Activated CD8-positive, alpha-beta memory T cell treated with anti-CD3 and anti-CD28 coated beads, Interleukin-2, amount 10 ng/mL, durations not matched to agents 7 days and 5 days (primary cell): ENCODE measurements around the gene ERN1. TPM values are rescaled to one million over a fixed set of nuclear protein-coding genes. Genes with fewer than 3 reads are reported as not detected.

Experiments
- ATAC-seq: fragments of 150-1000 bp; cut with Tn5 transposase; one replicate; pipeline ENCODE4 v1.10.0; 2021; ENCODE audit warnings: moderate library complexity
- CTCF ChIA-PET: fragments of 350-600 bp; sonication (Branson Sonifier 250); formaldehyde crosslinking; loops from one replicate; lab custom pipeline; 2021; ENCODE audit warnings: antibody characterized with exemption; lab: Charles Lee
- DNase-seq: peaks from one replicate; pipeline ENCODE4 v3.0.0-alpha.2; 2020
- H3K27ac Mint-ChIP-seq: one replicate; pipeline ENCODE4 v1.8.0; 2021; ENCODE audit warnings: mild to moderate bottlenecking, mixed read lengths
- H3K27me3 Mint-ChIP-seq: one replicate; pipeline ENCODE4 v1.8.0; 2021; ENCODE audit warnings: mixed read lengths
- H3K36me3 Mint-ChIP-seq: one replicate; pipeline ENCODE4 v1.8.0; 2021; ENCODE audit warnings: mild to moderate bottlenecking, mixed read lengths
- H3K4me1 Mint-ChIP-seq: one replicate; pipeline ENCODE4 v1.8.0; 2021; ENCODE audit warnings: mixed read lengths
- H3K4me3 Mint-ChIP-seq: one replicate; pipeline ENCODE4 v1.8.0; 2021; ENCODE audit warnings: mild to moderate bottlenecking, moderate library complexity, mixed read lengths
- H3K9me3 Mint-ChIP-seq: one replicate; pipeline ENCODE4 v1.8.0; 2022; ENCODE audit warnings: low read depth, mixed read lengths
- total RNA-seq, 2 experiments: library from RNA; stranded (reverse); gene quantifications; one replicate each; pipeline ENCODE4 v1.2.3, GENCODE V29; 2021

ERN1 gene
- total RNA-seq, 2 experiments from 2014 or later, result 21.7 to 22.9 TPM

DNA sequence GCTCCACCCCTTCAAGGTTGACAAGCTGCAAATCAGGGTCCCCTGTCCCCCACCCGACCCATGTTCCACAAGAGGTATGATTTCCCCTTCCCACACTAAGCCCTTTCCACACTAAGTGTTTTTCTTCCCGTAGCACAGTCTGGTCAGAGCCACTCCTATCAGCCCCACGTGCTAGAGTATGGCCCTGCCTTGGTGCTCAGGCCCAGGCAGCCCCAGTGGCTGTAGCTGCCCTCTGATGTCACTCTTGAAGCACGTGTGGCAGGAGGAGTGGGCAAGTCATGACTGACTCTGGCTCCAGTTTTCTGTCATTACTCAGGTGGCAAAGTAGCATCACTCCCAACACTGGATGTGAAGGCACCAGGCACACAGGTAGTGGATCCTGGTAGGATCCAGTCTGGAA lies 35.4 kb upstream of the ERN1 start:
- Mint-ChIP-seq H3K36me3 (peaks cover 4% of the 10 kb centered on the region), H3K4me3 (no peak overlapping the region), H3K4me1 (no peaks in the 10 kb centered on the region), H3K27ac (no peak overlapping the region), H3K27me3 (no peaks in the 10 kb centered on the region), H3K9me3 (no peaks in the 10 kb centered on the region)
- CTCF ChIA-PET, result interaction anchor here (1.1 to 1.4 kb wide), 2 partner anchors 20 to 117 kb away, joined by 3 read pairs; no protein-coding TSS in a partner anchor
- DNase-seq (no peak), ATAC-seq (no peak)

DNA sequence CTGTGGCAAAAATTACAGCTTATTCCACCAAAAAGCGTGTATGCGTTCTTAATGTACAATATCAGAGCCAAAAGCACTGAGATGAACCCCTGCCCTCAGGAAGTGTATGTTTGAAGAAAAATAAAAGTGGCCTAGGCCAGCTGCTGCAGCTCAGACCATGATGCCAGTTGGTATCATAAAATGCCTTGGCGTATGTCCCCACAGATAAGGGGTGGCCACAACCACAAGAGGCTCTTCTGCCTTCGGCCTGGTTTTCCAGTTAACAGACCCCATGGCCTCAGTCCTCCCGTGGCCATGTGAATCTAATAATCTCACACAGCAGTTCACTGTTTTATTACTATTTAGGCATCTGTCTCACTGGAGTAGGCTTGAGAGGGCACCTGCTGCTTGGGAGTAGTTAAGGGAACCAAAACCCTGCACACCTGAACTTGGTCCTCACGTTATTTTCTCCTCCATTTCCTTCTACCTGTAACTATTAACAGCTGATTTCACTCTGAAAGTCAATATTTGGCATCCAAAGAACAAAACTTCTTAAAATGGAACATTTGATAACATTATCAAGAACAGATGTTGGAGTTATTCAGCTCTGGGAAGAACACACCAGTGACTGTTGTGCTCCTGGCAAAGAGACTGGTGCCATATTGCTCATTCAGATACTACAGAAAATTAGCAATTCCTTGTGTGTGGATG lies 34.8 kb upstream of the ERN1 start:
- H3K9me3 Mint-ChIP-seq, result no peaks in the 10 kb centered on the region
- DNase-seq, result no peak
- no peak for ATAC-seq
- H3K36me3 Mint-ChIP-seq, result no peaks in the 10 kb centered on the region
- no peak overlapping the region for H3K4me3 Mint-ChIP-seq
- no peaks in the 10 kb centered on the region for H3K4me1 Mint-ChIP-seq
- H3K27me3 Mint-ChIP-seq, result no peaks in the 10 kb centered on the region
- CTCF ChIA-PET, result interaction anchor here (1.1 to 1.4 kb wide), 2 partner anchors 19 to 117 kb away, joined by 3 read pairs; no protein-coding TSS in a partner anchor
- no peak overlapping the region for H3K27ac Mint-ChIP-seq

DNA sequence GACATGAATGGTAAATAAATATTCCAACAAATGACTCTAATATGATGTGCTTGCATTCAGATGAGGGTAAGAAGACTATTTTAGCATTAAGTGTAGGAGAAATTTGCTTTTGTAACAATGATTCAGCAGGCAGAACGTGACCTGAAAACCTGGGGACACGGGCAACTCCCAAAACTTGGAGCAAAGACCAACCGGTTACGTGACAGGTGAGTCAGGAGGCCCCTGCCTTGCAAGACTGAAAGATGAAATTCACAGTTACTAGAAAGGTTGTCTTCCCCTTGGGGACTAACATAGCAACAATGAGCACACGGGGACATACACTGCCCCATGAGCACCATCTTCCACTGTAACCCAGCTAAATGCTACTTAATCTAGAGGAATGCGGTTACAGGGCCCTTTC lies 33.5 kb upstream of the ERN1 start:
- no peaks in the 10 kb centered on the region for H3K9me3 Mint-ChIP-seq
- no peak overlapping the region for H3K27ac Mint-ChIP-seq
- CTCF ChIA-PET, result no interaction called here
- no peaks in the 10 kb centered on the region for H3K36me3 Mint-ChIP-seq
- H3K27me3 Mint-ChIP-seq, result no peaks in the 10 kb centered on the region
- DNase-seq (no peak), ATAC-seq (no peak)
- H3K4me3 Mint-ChIP-seq, result no peak overlapping the region
- H3K4me1 Mint-ChIP-seq, result no peaks in the 10 kb centered on the region

DNA sequence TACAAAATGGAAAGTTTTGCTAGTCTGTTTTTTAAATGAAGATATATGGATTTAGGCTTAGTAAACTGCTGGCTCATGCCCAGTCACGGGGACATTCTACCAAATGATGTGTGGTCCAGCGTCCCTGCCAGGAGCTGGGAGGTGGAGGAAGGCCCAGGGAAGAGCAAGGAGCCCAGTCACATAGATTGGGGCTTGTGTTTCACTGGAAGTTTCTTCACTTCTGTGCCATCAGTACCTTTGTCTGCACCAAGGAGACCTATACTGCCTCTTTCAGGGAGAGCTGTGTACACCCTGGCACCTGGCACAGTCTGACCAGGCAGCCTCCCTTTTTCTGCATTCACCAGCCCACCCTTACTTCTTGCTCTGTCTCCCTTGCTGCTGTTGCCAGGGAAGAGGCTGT lies 32.6 kb upstream of the ERN1 start:
- DNase-seq (no peak), ATAC-seq (no peak)
- Mint-ChIP-seq H3K4me1 (no peaks in the 10 kb centered on the region), H3K4me3 (no peak overlapping the region), H3K27ac (no peak overlapping the region), H3K27me3 (no peaks in the 10 kb centered on the region), H3K36me3 (no peaks in the 10 kb centered on the region), H3K9me3 (no peaks in the 10 kb centered on the region)
- CTCF ChIA-PET, result no interaction called here

DNA sequence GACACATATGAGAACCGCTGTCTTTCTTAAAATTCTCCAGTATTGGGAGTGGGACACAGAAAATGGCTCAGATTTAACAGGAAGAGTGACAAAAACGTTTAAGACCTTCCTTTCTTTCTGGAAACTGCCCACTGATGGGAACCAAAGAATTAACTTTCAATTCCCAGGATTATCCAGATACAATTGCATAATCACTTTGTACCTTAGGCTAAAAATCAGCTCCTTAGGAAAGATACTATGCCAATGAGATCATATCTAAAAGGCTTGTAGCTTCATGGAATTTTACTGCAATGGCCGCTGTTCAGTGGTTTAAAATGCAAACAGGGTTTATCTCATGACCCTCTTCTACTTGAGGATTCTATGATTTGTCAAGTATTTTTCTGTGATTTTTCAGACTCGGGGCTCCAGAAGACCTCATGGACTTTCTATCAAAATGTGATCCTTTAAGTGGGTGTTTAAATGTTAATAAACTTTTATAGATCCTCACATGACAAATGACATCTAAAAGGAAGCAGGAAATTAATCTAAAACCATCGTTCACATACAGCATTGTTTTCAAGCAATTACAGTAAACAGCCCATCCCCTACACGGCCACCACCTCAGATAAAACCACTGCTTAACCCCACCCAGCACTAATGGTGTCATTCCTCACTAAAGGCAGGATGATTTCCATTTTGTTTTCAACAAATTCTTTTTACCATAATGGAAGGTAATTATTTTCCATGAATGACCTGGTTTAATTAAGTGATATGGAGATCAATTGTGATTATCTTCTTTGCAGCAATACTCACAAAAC lies 31.6 kb upstream of the ERN1 start:
- ATAC-seq (no peak), DNase-seq (no peak)
- Mint-ChIP-seq H3K27ac (no peak overlapping the region), H3K9me3 (no peaks in the 10 kb centered on the region), H3K4me3 (no peak overlapping the region), H3K27me3 (no peaks in the 10 kb centered on the region), H3K4me1 (no peaks in the 10 kb centered on the region), H3K36me3 (no peaks in the 10 kb centered on the region)
- CTCF ChIA-PET, result no interaction called here

DNA sequence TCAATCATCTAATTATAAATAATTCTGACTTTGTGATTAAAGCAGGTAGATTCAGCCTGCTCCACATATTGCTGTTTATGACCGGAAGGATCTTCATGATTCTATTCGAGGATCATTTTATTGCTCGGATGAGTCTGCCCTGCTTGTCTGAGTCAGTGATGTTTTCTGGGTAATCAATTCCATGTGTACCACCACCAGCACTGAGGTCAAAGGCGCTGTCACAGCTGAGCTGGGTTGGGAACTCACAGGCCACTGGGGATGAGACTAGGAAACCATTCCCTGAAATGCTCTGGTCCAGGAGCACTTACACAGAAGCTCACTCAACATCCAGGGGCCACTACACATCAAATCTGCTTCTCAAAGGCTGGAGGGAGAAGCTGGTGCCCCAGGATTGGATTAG lies 30.4 kb upstream of the ERN1 start:
- CTCF ChIA-PET, result interaction anchor here (1.1 kb wide), 1 partner anchor 131 kb away, joined by 4 read pairs; no protein-coding TSS in a partner anchor

DNA sequence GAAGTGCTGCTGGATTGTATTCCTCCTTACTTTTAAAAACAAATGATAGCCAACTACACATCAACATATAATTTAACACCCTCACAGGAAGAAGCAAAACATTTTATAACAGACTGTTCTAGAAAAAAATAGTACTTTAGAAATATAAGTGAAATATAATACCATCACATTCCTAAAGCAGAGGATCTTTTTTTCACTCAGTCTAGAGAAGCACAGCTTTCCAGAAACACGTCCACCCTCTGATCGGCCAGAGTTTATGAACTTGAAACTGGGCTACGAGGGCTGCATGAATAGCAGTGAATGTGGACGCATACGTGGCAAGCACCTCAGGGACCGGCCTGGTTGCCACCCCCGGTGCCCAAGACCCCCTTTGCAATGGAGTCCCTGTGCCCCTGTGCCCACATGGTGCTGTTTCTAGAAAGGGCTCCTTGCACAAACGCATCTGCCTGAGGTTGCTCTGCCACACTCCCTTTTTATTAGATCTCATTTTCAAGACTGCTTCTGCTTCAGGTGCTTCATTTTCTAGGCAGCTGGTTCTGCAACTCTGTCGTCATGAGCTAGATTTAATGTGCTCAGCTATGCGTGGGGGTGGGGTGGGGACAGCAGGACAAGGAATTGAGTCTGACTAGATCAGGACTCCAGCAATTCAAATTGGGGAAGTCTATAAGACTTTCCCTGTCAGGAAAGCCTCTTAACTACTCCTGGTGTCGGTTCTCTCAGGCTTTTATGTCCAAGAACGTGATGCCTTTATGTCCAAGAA lies 29.1 kb upstream of the ERN1 start:
- CTCF ChIA-PET, result interaction anchor here (0.8 to 1.1 kb wide), 2 partner anchors 132 to 293 kb away, joined by 3 to 4 read pairs; no protein-coding TSS in a partner anchor
- DNase-seq (no peak), ATAC-seq (no peak)
- Mint-ChIP-seq H3K27ac (no peak overlapping the region), H3K9me3 (no peaks in the 10 kb centered on the region), H3K36me3 (no peaks in the 10 kb centered on the region), H3K4me1 (no peaks in the 10 kb centered on the region), H3K27me3 (no peaks in the 10 kb centered on the region), H3K4me3 (no peak overlapping the region)

More for the DNA sequence above, 30.4 kb upstream of the ERN1 start:
- DNase-seq, result peak; percentile 11
- Mint-ChIP-seq H3K4me3 (no peak overlapping the region), H3K9me3 (no peaks in the 10 kb centered on the region), H3K4me1 (no peaks in the 10 kb centered on the region), H3K27me3 (no peaks in the 10 kb centered on the region), H3K27ac (no peak overlapping the region), H3K36me3 (no peaks in the 10 kb centered on the region)
- ATAC-seq, result no peak

DNA sequence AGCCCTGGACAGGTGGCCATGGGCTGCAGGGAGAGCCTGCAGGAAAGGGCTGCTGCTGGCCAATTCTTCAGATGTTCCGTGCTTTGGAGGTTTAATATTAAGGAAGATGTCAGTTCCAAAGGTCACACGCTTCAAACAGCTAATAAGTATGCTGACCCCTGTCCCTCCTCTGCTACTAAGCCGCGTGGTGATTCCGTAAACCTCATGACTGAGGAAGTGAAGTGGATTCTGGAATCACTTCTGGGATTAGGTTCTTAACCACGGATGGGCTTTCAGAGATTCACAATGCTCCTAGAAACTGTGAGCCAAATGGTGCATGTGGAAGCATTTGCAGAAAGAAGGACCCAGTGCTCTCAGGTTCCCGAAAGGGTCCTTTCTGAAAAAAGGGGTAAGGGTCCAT lies 28.5 kb upstream of the ERN1 start:
- DNase-seq (no peak), ATAC-seq (no peak)
- Mint-ChIP-seq H3K27me3 (no peaks in the 10 kb centered on the region), H3K9me3 (no peaks in the 10 kb centered on the region), H3K36me3 (no peaks in the 10 kb centered on the region), H3K4me1 (no peaks in the 10 kb centered on the region), H3K27ac (no peak overlapping the region), H3K4me3 (no peak overlapping the region)
- CTCF ChIA-PET, result no interaction called here

DNA sequence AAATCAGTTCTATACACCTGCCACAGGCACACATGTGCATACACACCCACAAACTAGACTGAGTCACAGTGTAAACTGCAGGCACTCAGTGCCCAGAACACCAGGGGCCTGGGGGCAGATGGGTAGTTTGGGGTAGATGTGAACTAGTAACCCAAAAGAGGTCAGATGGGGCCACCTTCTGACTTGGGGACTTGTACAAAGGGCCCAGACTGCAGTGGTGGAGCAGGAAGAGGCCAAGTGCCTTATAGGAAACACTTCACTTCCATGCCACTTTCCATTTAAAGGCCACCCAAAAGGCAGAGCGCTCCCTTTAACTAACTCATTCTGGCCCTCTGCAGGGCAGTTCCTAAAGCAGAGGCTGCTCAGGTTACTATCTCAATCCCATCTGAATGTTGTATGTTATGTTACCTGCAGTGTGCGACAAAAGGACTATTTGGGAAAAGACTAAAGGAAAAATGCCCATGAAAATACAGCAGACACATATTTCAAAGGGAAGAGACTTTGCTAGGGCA lies 27.8 kb upstream of the ERN1 start:
- no peak for DNase-seq
- no peaks in the 10 kb centered on the region for H3K36me3 Mint-ChIP-seq
- no peaks in the 10 kb centered on the region for H3K4me1 Mint-ChIP-seq
- no peak overlapping the region for H3K27ac Mint-ChIP-seq
- H3K9me3 Mint-ChIP-seq, result no peaks in the 10 kb centered on the region
- no peak overlapping the region for H3K4me3 Mint-ChIP-seq
- H3K27me3 Mint-ChIP-seq, result no peaks in the 10 kb centered on the region
- no peak for ATAC-seq
- CTCF ChIA-PET, result no interaction called here

DNA sequence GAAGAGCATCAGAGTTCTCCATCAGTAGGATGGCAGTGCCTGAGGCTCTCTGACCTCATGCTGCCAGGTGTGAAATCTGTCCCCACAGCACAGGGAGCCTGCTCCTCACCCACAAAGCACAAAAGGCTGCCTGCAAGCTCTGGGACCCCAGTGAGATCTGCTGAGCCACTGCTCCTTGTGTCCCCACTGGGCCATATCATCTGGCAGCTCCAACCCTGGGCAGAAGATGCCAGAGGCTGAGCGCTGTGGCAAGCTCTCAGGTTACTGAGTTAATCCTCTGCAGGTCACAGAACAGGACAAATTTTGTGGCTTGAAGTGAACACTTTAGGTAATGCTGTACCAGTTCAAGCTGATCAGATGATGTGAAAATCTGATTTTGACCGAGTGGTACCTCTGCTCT lies 26.7 kb upstream of the ERN1 start:
- ATAC-seq, result no peak
- CTCF ChIA-PET, result no interaction called here
- H3K27ac Mint-ChIP-seq, result no peak overlapping the region
- no peaks in the 10 kb centered on the region for H3K4me1 Mint-ChIP-seq
- H3K4me3 Mint-ChIP-seq, result no peak overlapping the region
- H3K36me3 Mint-ChIP-seq, result no peaks in the 10 kb centered on the region
- no peaks in the 10 kb centered on the region for H3K27me3 Mint-ChIP-seq
- peak; percentile 7 for DNase-seq
- no peaks in the 10 kb centered on the region for H3K9me3 Mint-ChIP-seq

DNA sequence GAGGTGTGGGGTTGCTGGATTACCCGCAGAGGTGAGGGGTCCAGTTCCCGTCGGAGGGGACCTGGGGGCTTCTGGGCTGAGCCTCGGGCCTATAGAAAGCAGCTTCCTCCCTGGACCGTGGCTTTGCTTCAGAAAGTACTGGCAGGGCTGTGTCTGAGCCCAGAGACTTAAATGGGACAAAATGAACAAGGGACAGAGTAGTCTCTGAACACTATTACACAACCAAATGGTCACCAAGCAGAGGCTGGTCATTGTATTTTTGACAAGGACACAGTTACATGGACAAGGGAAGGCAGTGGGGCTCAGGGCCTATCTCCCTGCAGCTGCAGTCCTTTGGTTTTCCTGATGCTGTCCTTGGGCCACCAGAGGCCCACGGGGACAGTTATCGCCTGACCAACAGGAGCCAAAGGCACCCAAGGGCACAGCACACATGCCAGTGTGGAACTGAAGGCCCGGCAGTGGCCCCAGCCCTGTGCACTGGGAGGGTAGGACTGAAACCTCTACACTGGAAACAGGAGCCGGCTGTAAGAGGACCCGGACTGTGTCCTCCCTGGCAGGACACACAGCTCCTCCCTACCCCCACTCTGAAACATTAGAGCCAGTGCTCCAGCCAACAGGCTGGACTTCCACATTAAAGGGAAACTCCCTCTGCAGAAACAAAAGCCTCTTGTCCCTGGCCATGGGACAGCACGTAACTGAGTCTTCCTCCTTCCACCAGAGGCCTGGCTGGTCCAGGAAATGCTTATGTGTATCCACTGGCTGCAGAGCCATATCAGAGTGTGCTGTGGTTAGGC lies 26.0 kb upstream of the ERN1 start:
- no peak overlapping the region for H3K27ac Mint-ChIP-seq
- no peaks in the 10 kb centered on the region for H3K27me3 Mint-ChIP-seq
- H3K4me1 Mint-ChIP-seq, result no peaks in the 10 kb centered on the region
- H3K4me3 Mint-ChIP-seq, result no peak overlapping the region
- no peaks in the 10 kb centered on the region for H3K9me3 Mint-ChIP-seq
- ATAC-seq, result no peak
- CTCF ChIA-PET, result no interaction called here
- peaks cover 2% of the 10 kb centered on the region for H3K36me3 Mint-ChIP-seq
- peak; percentile 37 for DNase-seq

DNA sequence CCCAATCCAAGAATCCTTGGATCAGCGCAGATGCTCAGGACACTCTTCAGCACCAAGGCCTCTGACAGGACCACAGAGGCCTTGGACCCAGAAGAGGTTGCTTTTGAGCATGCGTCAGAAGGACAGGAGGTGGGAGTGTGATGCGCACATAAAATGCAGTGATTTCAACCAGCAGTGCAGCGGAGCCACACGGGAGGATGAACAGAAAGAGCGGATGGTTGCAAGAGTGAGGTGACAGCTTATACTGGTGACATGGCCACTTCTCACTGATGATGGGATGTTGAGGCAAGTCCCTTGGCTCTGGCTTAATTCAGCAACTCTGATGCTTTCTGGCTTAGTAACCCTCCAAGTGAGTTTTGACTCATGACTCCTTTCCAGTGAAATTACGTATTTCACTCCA lies 25.2 kb upstream of the ERN1 start:
- ATAC-seq, result no peak
- CTCF ChIA-PET, result interaction anchor here (1.2 kb wide), 1 partner anchor 136 kb away, joined by 3 read pairs; no protein-coding TSS in a partner anchor
- no peak overlapping the region for H3K27ac Mint-ChIP-seq

More for the DNA sequence above, 25.2 kb upstream of the ERN1 start:
- H3K27me3 Mint-ChIP-seq, result no peaks in the 10 kb centered on the region
- no peaks in the 10 kb centered on the region for H3K9me3 Mint-ChIP-seq
- no peak for DNase-seq
- H3K4me3 Mint-ChIP-seq, result no peak overlapping the region
- H3K4me1 Mint-ChIP-seq, result no peaks in the 10 kb centered on the region
- peaks cover 2% of the 10 kb centered on the region for H3K36me3 Mint-ChIP-seq
